Left lung (tissue), 10 donors: ENCODE data around the gene MICAL3. TPM values are rescaled to one million over a fixed set of nuclear protein-coding genes. Genes with fewer than 3 reads are reported as not detected.

ENCODE experiments used
- ATAC-seq: fragments of 200-7000 bp; cut with Tn5 transposase; one replicate; pipeline ENCODE4 v1.9.1; 2020; ENCODE audit warnings: moderate library complexity
- DNase-seq, 4 donors: peaks; one replicate each; pipeline ENCODE4 v3.0.0-alpha.2; 2013 to 2020
- H3K27ac ChIP-seq, 2 donors: fragments of 200-600 bp; sonication (generic) in 1 of 2; one replicate each; pipeline versions ENCODE4 v1.5.0 to v1.8.0; 2020 to 2021
- H3K27me3 ChIP-seq, 2 donors: fragments of 200-600 bp; sonication (generic) in 1 of 2; one replicate each; pipeline versions ENCODE4 v1.5.0 to v1.8.0; 2020 to 2021
- H3K36me3 ChIP-seq, 2 donors: fragments of 200-600 bp; sonication (generic) in 1 of 2; one replicate each; pipeline versions ENCODE4 v1.5.0 to v1.8.0; 2020 to 2021
- H3K4me1 ChIP-seq, 2 donors: fragments of 200-600 bp; one replicate each; pipeline ENCODE4 v1.8.0; 2021
- H3K4me3 ChIP-seq, 2 donors: fragments of 200-600 bp; sonication (generic) in 1 of 2; one replicate each; pipeline versions ENCODE4 v1.5.0 to v1.8.0; 2020 to 2021; ENCODE audit warnings: mild to moderate bottlenecking in 1 of 2
- H3K9me3 ChIP-seq, 2 donors: fragments of 200-600 bp; sonication (generic) in 1 of 2; one replicate each; pipeline versions ENCODE4 v1.5.0 to v1.8.0; 2020 to 2021
- intact Hi-C, 2 donors: fragments of 100-400 bp; cut with DNase I; formaldehyde crosslinking; loops; one replicate each; pipeline versions ENCODE4 v1.11.2 to v1.14.2; 2022
- polyA plus RNA-seq, 6 donors: library from polyadenylated mRNA; unstranded; fragments of 120-200 nt; gene quantifications; one replicate each; pipeline ENCODE4 v1.2.1, GENCODE V29; 2013; ENCODE audit not compliant: insufficient read length in 6 of 6
- total RNA-seq, 2 donors: library from RNA; stranded (reverse); fragmentation: NEBNext Ultra II Directional; extraction: Animal tissue kit (Norgen Biotek cat#: 25700); gene quantifications; one replicate each; pipeline ENCODE4 v1.2.1, GENCODE V29; 2021
- TF ChIP-seq, protein P1 (sequence below), 2 donors: fragments of 200-600 bp; sonication (generic) in 1 of 2; IDR thresholded peaks; one replicate each; pipeline versions ENCODE4 v1.5.0 to v1.8.0; 2021; ENCODE audit warnings: antibody characterized with exemption in 2 of 2
- donor health status: DM: no; HTN: yes; CAD: no.
- donor health status: DM: no; HTN: no; CAD: no.

MICAL3 gene
- total and polyA plus RNA-seq, 8 donors: 24.9 to 64.8 (median 56.2) TPM

DNA sequence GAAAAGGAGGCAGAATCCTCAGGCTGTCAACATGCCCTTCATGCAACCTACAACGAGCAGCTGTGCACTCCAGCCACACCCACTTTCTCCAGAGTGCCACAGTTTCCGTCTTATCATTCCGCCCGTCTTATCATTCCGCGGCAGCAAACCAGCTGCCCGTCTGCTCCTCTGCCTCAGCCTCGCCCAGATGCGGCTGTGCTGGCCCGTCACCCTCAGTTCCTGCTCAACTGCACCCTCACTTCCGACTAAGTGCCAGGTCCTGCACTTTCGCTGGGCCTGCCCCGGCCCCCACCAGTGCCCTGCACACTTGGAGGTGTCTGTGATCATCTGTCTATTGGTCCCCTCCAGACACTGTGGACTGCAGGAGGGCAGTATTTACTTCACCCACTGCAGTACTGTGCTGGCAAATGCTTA lies 43.7 kb downstream of the MICAL3 start:
- Histone ChIP-seq H3K27ac (no peak overlapping the region), H3K27me3 (no peaks in the 10 kb centered on the region), H3K36me3 (no peaks in the 10 kb centered on the region), H3K9me3 (no peaks in the 10 kb centered on the region), H3K4me1 (peaks cover 4 to 18% of the 10 kb centered on the region in 2 donors), H3K4me3 (no peak overlapping the region)
- ATAC-seq: peak; percentile 59
- TF ChIP-seq, protein P1, sequence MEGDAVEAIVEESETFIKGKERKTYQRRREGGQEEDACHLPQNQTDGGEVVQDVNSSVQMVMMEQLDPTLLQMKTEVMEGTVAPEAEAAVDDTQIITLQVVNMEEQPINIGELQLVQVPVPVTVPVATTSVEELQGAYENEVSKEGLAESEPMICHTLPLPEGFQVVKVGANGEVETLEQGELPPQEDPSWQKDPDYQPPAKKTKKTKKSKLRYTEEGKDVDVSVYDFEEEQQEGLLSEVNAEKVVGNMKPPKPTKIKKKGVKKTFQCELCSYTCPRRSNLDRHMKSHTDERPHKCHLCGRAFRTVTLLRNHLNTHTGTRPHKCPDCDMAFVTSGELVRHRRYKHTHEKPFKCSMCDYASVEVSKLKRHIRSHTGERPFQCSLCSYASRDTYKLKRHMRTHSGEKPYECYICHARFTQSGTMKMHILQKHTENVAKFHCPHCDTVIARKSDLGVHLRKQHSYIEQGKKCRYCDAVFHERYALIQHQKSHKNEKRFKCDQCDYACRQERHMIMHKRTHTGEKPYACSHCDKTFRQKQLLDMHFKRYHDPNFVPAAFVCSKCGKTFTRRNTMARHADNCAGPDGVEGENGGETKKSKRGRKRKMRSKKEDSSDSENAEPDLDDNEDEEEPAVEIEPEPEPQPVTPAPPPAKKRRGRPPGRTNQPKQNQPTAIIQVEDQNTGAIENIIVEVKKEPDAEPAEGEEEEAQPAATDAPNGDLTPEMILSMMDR (IDR thresholded peaks at IDR 0.05): no peak
- no peak for DNase-seq
- intact Hi-C loops: no loop called here

DNA sequence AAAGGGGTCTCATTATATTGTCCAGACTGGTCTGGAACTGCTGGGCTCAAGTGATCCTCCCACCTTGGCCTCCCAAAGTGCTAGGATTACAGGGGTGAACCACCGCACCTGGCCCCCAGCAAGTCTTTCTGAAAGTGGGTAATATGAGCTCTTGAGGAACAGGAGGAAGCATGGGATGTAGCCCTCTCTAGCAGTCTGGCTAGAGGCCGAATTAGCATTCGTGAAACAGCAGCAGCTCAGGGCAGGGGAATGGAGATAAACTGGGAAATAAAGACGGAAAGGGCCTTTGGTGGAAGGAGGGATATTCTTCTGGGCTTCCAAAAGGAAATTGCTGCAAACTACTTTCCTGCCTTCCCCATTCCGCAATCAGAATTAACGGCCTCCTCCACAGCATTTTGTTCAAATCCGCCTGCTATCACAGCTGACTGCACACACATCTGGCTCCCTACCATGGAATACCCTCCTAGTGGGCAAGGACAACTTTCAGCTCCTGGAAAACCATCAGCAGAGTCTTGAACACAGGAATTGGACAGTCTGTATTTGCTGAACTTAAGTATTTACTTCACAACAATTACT lies 44.3 kb downstream of the MICAL3 start:
- Histone ChIP-seq H3K9me3 (no peaks in the 10 kb centered on the region), H3K27ac (no peak overlapping the region), H3K27me3 (no peaks in the 10 kb centered on the region), H3K4me1 (peaks cover 4 to 19% of the 10 kb centered on the region in 2 donors), H3K36me3 (no peaks in the 10 kb centered on the region), H3K4me3 (no peak overlapping the region)
- DNase-seq (no peak), ATAC-seq (no peak)
- intact Hi-C loops: no loop called here
- TF ChIP-seq, protein P1 (IDR thresholded peaks at IDR 0.05): no peak

DNA sequence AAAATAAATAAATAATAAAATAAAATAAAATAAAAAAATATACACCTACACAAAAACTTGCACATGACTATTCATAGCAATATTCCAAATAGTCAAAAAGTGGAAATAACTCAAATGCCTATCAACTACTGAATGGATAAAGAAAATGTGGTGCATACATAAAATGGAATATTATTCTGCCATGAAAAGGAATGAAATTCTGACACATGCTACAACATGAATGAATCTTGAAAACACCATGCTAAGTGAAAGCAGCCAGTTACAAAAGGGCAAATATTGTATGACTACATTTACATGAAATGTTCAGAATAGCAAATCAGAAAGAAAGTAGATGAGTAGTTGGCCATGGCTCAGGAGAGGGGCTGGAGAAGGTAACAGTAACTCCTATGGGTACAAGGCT lies 46.3 kb downstream of the MICAL3 start:
- Histone ChIP-seq H3K4me1 (peaks cover 4 to 35% of the 10 kb centered on the region in 2 donors), H3K36me3 (no peaks in the 10 kb centered on the region), H3K27me3 (no peaks in the 10 kb centered on the region), H3K9me3 (no peaks in the 10 kb centered on the region), H3K27ac (no peak overlapping the region), H3K4me3 (no peak overlapping the region)
- no peak for DNase-seq
- intact Hi-C loops: no loop called here
- no peak for ATAC-seq
- TF ChIP-seq, protein P1 (IDR thresholded peaks at IDR 0.05): no peak

DNA sequence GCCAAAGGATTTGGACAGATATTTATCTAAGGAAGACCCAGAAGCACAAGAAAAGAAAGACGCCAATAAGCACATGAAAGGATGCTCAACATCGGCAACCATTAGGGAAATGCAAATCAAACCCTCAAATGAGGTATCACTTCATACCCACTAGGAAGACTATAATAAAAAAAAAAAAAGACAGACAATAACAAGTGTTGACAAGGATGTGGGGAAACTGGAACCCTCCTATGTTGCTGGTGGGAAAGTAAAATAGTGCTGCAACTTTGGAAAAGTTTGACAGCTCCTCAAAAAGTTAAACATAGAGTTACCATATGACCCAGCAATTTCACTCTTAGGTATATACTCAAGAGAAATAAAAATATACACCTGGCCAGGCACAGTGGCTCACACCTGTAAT lies 47.0 kb downstream of the MICAL3 start:
- DNase-seq: no peak
- intact Hi-C loops: no loop called here
- Histone ChIP-seq H3K4me3 (no peak overlapping the region), H3K36me3 (no peaks in the 10 kb centered on the region), H3K4me1 (peaks cover 9 to 35% of the 10 kb centered on the region in 2 donors), H3K27me3 (no peaks in the 10 kb centered on the region), H3K9me3 (no peaks in the 10 kb centered on the region), H3K27ac (no peak overlapping the region)
- TF ChIP-seq, protein P1 (IDR thresholded peaks at IDR 0.05): no peak
- ATAC-seq: no peak

DNA sequence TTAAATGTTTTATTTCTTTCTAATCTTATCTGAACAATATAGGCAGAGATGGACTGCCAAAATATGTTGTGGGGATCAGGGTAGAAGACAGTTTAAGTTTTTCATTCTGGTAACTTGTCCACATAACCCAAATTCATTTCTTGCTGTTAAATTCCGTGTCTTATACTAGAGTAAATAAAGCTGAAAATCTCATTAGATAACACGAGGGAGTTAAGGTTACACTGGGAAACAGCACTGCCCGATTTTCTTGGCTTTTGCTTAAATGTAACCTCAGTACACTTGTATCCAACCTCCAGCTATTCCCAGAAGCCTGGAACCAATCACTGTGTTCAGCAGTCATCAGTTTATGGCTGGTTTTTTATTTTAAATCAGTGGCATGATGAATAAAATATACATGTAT lies 48.2 kb downstream of the MICAL3 start:
- intact Hi-C loops: no loop called here
- Histone ChIP-seq H3K36me3 (no peaks in the 10 kb centered on the region), H3K4me3 (no peak overlapping the region), H3K27me3 (no peaks in the 10 kb centered on the region), H3K27ac (no peak overlapping the region), H3K9me3 (no peaks in the 10 kb centered on the region), H3K4me1 (peaks cover 11 to 31% of the 10 kb centered on the region in 2 donors)
- ATAC-seq: no peak
- TF ChIP-seq, protein P1 (IDR thresholded peaks at IDR 0.05): no peak
- no peak for DNase-seq
